ENCODE data around the gene RFX3. TPM values are rescaled to one million over a fixed set of nuclear protein-coding genes. Genes with fewer than 3 reads are reported as not detected.

The RFX3 gene
- total and polyA plus RNA-seq, 4 donors, result 0.30 to 4.6 (median 1.5) TPM

DNA sequence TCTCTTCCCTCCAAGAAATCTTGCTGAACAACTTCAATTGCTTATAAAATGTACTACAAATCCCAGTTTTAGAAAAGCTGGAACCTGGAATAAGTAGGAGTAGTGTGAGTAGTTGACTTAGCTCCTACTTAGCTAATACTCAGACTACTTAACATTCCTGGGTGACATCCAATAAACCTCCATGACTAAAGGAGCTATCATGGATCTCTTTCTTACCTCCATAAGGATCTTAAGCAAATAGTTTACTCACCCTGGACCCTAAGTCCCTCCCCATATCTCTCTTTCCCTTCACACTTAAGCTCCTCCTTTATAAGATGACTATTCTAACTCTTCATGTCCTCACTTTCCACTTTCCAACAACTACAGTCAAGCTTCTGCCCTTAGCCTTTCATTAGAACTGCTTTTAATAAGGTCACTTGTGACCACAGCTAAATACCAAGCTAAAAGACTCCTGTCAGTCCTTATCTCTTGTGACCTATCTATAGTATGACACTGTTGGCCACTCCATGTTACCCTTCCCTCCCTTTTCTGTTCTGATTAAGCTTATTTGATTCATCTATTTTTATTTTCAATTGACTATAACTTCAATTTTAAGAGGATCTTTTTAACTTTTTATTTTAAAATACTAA is 194.9 kb downstream of the RFX3 start:
- no peaks in the 10 kb centered on the region for H3K36me3 ChIP-seq (ENCODE audit: control insufficient read depth in 4 of 4, insufficient read depth in 3 of 4, low read depth in 1 of 4, low read length in 3 of 4)

More for the DNA sequence above, 194.9 kb downstream of the RFX3 start:
- Histone ChIP-seq H3K4me1 (ENCODE audit: control insufficient read depth in 4 of 4, insufficient read depth in 4 of 4, low read length in 3 of 4) (no peaks in the 10 kb centered on the region), H3K27ac (ENCODE audit: low read depth in 1 of 2, low read length in 2 of 2) (no peak overlapping the region), H3K9me3 (ENCODE audit: control insufficient read depth in 4 of 4, low read length in 3 of 4) (no peaks in the 10 kb centered on the region), H3K27me3 (ENCODE audit: control insufficient read depth in 4 of 4, insufficient read depth in 4 of 4, low read length in 3 of 4) (no peaks in the 10 kb centered on the region), H3K4me3 (ENCODE audit: low read depth in 1 of 3, low read length in 3 of 3) (no peak overlapping the region), H3K9ac (ENCODE audit: low read depth in 1 of 2, low read length in 2 of 2) (no peak overlapping the region)
- TF ChIP-seq EGR1 (IDR thresholded peaks at IDR 0.05; ENCODE audit: low read depth in 2 of 2) (no peak), HNF4G (IDR thresholded peaks at IDR 0.05) (no peak), FOXA2 (IDR thresholded peaks at IDR 0.05) (no peak), TAF1 (conservative IDR thresholded peaks at IDR 0.05) (no peak), HNF4A (conservative IDR thresholded peaks at IDR 0.05) (no peak), YY1 (IDR thresholded peaks at IDR 0.05) (no peak), SP1 (IDR thresholded peaks at IDR 0.05) (no peak), CTCF (IDR thresholded peaks at IDR 0.05; ENCODE audit: low read depth, low read length, missing input control) (no peak), ZBTB33 (IDR thresholded peaks at IDR 0.05) (no peak), MAX (IDR thresholded peaks at IDR 0.05) (no peak)
- TF ChIP-seq, protein P1, sequence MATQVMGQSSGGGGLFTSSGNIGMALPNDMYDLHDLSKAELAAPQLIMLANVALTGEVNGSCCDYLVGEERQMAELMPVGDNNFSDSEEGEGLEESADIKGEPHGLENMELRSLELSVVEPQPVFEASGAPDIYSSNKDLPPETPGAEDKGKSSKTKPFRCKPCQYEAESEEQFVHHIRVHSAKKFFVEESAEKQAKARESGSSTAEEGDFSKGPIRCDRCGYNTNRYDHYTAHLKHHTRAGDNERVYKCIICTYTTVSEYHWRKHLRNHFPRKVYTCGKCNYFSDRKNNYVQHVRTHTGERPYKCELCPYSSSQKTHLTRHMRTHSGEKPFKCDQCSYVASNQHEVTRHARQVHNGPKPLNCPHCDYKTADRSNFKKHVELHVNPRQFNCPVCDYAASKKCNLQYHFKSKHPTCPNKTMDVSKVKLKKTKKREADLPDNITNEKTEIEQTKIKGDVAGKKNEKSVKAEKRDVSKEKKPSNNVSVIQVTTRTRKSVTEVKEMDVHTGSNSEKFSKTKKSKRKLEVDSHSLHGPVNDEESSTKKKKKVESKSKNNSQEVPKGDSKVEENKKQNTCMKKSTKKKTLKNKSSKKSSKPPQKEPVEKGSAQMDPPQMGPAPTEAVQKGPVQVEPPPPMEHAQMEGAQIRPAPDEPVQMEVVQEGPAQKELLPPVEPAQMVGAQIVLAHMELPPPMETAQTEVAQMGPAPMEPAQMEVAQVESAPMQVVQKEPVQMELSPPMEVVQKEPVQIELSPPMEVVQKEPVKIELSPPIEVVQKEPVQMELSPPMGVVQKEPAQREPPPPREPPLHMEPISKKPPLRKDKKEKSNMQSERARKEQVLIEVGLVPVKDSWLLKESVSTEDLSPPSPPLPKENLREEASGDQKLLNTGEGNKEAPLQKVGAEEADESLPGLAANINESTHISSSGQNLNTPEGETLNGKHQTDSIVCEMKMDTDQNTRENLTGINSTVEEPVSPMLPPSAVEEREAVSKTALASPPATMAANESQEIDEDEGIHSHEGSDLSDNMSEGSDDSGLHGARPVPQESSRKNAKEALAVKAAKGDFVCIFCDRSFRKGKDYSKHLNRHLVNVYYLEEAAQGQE (IDR thresholded peaks at IDR 0.05), result no peak
- TF ChIP-seq, protein P2, sequence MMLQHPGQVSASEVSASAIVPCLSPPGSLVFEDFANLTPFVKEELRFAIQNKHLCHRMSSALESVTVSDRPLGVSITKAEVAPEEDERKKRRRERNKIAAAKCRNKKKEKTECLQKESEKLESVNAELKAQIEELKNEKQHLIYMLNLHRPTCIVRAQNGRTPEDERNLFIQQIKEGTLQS (IDR thresholded peaks at IDR 0.05), result no peak
- no peak for DNase-seq (ENCODE audit: low spot score)

Data from liver (tissue), 9 donors.